ENCODE data around the gene GTF2F2.

The GTF2F2 gene

DNA sequence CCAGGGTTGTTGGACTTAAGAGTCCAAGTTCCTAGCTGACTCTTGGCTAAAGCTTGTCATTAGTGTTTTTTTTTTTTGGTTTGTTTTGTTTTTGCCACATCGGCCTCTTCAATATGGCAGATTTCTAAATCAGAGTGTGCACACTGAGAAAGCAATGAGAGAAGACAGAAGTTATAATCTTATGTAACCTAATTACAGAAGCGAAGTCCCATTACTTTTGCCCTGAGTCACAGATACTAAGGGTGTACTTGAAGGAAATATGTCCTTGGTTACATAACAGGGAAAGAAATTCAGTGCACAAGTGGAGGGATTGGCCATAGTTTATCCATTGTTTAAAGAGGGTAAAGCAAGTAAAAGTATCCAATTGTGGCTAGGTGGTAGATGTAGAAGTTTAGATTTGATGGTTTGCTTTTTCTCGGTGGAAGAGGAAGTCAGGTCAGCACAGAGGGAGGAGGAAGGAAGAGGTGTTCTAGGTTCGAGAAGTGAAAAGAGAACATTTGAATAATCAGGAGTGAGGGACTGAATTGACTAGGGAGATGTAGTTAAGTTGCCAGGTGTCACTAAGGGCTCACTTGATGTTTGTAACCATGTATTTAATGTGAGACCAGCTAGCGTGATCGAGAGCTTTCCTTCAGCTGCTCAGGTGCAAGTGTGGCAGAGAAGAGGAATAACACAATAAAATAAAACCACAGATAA, 12.2 kb downstream of the GTF2F2 start:
- DNase-seq = no peak

DNA sequence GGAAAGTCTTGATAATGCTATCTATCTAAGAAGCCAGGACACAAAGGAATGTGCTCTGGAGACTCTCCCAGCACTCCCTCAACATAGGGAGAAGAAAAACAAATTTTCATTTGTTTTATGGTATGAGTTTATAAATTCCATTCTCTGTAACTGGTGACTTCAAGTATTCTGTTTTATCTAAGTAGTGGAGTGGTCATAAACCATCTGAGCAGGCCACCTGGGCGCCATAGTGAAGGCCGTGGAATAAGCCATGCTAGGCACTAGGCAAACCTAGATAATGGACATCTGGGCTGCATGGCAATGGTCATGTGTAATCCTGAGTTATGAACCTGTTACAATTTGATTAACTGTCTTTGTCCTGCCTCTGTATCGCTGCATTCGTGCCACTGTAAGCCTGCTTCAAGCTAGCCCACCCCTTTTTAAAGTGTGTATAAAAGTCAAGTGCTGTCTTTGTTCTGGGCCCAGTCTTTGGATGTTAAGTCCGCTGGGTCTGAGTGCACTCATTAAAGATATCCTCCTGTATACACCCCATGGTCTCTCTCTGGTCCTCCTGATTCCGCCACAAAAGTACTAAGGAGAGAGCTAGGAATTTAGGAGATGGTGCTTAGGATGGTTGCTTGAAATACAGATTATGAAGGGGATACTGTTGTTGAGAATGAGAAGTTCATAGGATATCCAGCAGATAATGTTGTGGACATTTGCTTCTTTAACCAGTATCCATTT, 13.2 kb downstream of the GTF2F2 start:
- no peak for DNase-seq

DNA sequence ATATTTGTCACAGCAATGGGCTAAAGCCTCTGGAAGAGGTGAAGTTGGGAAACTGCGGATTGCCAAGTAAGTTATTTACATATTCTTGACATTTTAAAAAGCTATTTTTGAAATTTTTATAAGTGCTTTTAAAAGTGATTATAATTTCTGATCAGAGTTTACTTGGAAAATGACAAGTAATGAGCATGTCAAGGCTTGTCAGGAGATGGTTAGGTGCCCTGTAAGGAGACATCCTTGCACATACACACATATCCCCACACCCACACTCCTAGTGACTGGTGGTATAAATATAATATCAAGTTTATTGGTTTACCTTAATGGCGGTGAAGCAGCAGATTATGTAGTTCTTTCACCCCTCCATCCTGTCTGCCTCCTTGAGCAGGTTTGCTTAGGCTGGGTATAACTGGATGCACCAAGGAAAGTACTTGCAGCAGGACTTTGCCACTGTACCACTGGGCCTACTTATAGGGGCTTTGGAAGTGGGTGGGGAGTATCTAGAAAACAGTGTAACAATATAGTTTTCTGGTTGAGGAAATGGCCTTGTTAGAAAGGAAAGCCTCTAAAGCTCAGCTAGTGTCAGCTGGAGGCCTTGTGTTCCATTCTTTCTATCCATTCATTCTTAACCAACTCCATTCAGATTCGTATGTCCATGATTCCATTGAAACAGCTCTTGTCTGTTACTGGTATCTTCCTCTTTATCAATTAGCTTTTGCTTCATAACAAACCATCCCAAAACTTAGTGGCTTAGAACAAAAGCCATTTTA, 16.6 kb downstream of the GTF2F2 start:
- DNase-seq = no peak

DNA sequence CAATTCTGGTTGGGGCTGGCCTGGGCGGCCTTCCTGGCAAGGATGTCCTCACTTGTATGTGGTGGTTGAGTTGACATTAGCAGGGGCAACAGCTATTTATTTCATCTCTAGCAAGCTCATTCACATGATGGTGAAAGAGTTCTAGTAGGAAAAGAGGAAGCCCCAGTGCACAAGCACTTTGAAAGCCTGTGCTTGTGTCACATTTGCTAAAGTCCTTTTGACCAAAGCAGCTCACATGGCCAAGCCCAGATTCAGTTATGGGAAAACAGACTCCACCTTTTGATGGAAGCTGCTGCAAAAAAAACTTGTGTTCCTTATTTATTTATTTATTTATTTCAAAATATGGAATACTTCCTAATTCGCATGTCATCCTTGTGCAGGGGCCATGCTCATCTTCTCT, 17.2 kb downstream of the GTF2F2 start:
- no peak for DNase-seq

DNA sequence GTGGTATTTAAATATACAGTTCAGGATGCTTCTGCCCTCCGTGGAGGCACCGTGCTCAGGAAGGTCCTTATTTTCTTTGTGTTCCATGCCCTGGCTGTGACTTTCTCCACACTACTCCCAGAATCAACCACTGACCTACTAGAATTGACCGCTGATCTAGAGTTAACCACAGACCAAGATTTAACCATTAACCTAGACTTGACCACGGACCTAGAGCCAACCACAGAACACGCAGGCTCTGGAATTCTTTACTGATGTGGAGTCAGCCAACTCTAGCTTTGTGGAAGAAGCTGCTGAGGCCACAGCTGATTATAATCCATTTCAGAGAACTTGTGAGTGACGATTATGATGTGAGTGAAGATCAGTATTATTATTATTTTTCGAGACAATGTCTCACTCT, 18.0 kb downstream of the GTF2F2 start:
- DNase-seq = no peak

DNA sequence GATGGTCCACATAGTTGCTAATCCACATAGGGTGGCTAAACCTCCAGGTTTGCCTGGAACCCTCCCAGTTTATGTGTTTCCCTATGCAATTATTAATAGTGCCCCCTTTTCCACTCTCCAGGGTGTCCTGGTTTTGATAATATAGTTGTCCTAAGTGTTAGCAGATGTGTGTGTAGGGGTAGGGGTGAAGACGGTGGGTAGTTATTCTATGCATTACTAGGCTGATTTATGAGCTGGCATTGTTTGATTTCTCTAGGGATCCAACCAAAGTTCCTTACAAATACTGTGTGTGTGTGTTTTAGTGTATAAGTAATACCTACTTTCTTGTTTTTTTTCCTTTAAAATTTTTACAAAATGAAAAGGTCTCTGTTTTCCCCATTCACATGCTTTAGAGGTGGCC, 21.1 kb downstream of the GTF2F2 start:
- no peak for DNase-seq

DNA sequence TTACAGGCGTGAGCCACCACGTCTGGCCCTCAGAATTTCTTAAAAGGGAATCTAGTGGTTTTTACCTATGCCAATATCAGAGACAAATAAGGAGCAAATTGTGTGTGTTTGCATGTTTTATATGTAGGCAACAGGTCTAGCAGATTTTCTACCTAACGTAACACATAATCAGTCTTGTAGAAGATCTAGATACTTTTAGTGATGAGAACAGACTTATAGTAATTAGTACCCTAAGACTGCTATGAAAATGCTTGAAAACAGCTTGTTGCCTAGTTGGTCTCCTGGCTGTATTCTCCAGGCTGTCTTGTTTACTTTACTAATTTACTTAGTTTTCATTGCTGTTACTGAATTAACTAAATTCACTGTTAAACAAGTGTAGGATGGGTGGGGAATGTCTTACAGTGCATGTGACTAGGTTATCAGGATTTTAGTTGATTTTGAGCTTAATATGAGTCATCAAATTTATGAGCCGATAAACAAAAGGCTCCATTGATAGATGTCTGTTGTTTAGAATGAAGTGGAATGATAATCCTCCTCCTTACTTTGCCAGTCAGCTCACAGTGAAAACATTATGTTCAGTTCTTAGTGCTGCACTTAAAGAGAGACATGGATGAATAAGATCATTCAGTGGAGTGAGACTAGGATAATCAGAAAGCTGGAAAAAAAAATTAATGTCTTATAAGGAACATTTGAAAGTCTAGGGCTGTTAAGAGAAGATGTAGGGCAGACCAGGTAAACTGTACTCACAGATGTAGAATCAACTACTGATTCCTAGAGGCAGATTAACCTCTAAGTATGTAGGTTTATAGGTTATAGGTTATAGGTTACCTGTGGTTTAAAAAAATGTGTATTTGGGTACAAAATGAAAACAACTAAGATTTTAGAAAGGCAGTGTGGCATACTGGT, 22.4 kb downstream of the GTF2F2 start:
- DNase-seq = no peak

DNA sequence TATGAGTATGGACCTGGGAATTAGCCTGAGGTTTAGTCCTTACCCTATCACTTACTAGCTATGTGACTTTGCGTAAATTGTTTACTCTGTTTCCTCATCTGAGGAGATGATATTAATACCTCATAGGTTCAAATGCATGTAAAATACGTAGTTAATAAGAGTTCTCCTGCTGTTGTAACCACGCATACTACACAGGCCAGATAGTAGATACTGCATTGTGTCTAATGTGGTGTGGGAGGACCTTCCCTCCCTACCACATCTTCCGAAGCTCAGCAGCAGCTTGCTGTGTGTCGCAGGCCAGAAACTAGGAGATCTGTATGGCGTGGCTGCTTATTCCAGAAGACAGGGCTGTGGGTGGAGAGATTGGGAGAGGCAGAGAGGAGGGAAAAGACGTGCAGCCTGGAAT, 23.0 kb downstream of the GTF2F2 start:
- no peak for DNase-seq

DNA sequence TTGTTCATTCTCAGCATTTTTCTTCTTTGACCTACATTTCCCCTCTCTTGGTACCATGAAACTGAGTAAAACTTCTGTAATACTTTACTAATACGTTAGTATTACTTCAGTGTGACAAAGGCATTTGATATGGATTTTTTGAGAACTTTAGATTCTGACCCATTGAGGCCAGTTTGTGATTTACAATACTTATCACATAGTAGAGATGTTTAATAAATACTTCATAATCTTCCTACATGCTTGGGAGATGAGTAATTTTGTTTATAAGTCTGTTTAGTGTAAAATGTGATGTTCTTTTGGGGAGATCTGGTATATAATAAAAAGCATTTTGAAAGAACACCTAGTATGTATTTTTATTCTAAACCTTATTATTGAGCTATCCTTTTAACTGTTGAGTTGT, 29.7 kb downstream of the GTF2F2 start:
- DNase-seq = no peak

DNA sequence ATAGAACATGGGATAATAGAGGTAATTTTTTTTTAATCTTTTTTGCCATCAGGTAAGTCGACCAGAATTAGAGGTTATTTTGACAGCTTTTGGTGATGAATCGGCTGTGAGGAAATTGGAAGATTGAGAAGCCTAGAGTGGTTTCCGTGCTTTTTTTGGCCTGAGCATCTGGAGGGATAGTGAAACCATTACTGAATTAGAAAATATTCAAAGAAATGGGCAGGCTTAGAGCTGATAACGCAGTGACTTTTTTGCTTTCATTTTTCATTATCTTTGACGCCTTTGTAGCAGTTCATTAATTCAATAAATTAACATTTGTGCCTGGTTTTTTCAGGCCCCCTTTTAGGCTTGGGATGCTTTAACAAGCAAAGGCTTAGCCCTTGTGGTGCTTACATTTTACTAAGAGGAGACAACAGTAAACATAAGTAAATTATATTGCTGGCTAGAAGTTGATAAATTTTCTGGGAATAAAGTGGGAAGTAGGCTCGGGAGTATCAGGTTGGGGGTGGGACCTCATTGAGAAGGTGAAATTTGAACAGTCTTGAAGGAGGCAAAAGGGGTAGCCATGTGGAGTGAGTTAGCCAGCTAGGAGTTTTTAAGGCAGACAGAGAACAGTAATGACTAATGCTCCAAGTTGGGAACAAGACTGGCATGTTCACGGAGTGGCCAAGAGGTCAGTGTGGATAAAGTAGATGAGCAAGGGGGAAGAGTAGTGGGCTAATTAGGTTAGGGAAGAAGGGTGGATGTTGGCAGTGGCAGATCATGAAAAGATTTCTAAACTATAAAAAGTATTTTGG, 36.5 kb downstream of the GTF2F2 start:
- DNase-seq = no peak

DNA sequence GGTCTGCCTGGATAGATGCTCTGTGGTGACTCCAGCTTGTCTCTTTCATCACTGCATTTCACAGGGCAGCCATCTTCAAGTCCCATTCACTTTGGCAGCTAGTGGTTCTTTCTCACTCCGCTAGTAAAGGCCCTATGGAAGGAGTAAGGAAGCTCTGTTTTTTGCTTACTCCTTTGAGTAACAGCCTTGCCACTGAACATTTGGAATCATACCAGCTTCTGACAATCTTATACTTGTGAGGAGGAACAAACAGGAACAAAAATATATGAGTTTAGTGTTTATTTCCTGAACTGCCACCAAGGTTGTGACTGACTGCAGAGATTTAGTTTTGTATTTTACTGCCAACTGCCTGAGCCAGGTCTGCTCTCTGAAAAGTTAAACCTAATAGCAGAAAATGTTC, 41.9 kb downstream of the GTF2F2 start:
- DNase-seq = no peak

DNA sequence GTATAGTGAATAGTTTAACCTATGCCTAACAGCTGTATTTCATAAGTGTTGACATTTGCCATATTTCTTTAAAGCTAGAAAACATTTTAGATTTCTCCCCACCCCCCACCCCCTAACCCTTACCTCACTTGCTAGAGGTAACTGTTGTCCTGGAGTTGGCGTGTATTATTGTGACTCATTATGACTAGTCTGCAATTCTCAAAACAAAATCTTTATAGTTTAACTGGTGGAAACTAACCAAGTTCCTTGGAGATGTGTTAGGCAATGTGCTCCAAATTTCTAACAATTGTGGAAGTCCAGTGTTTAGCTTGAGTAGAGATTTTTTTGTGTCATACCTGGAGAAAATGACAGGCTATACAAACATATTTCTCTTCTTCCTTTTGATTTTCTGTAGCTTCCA, 42.5 kb downstream of the GTF2F2 start:
- no peak for DNase-seq

DNA sequence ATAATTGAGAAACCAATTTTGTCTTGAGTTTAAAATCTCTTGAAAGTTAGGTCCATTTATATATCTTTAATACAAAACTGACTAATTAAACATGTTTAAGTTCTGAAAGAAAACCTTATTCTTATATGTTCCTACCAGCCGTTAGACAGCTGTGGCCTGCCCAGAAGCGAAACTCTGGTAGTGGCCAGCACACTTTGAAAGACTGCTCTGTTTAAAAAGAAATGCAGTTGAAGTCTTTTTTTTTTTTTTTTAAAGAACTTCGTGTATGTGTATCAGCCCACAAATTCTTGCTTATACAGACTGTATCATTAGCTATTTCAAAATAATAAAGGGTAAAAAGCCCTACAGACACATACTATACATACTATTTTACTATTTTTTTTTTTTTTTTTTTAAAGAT, 46.5 kb downstream of the GTF2F2 start:
- no peak for DNase-seq

DNA sequence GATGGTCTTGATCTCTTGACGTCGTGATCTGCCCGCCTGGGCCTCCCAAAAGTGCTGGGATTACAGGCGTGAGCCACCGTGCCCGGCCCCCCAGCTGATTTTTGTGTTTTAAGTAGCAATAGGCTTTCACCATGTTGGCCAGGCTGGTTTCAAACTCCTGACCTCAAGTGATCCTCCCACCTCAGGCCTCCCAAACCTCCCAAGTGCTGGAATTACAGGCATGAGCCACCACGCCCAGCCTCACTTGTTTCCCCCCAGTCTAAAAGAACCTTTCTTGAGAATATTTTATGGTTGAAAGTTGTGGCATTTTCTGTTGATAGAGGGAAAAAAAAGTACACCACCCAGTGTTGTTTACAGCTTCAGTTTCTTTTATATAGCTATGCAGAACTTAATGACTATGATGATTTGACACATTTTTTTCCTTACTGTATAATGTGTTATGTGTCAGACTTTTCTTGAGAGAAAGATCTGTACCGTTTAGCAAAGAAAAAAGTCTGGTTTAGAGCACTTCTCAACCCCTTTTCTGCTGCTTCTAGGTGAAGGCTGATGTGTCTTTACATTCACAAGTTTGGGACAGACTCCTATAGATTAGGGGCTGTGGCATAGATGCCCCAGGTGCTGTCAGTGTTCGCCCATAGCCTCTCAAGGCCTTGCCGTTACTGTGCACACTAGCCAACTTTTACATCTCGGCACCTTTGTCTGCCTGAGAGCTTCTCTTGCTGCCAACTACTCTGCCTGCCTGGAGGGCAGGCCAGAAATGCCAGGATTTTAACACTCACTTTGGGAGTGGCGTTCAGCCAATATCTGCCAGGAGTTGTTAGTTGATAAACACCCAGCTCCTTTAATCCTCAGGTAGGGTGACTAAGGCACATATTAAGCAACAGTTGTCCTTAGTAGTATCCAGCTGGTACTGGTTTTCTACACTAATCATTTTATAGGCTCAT, 47.6 kb downstream of the GTF2F2 start:
- DNase-seq = no peak

DNA sequence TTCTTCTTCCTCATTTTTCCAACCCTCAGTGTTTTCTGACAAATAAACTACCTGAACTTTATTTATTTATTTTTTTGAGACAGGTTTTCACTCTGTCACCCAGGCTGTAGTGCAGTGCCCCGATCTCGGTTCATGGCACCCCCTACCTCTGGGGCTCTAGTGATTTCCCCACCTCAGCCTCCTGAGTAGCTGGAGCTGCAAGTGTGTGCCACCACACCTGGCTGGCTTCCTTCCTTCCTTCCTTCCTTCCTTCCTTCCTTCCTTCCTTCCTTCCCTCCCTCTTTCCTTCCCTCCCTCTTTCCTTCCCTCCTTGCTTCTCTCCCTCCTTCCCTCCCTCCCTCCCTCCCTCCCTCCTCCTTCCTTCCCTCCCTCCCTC, 48.2 kb downstream of the GTF2F2 start:
- no peak for DNase-seq

DNA sequence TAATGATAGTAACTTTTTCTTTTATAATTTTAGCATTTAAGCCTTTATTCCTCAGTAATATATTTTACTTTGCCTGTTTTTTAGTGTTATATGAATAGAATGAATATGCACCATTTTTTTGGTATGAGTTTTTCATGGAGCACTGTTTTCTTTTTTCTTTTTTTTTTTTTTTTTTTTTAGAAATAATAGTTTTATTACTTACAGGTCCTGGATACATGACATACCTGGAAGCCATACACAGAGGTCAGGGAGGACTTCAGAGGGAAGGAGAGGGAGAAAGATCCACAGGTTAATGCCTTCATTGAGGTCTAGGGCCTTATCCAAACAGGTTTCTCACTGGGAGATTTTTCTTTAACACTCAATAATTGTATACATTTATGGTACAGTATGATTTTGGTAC, 54.2 kb downstream of the GTF2F2 start:
- DNase-seq = no peak

DNA sequence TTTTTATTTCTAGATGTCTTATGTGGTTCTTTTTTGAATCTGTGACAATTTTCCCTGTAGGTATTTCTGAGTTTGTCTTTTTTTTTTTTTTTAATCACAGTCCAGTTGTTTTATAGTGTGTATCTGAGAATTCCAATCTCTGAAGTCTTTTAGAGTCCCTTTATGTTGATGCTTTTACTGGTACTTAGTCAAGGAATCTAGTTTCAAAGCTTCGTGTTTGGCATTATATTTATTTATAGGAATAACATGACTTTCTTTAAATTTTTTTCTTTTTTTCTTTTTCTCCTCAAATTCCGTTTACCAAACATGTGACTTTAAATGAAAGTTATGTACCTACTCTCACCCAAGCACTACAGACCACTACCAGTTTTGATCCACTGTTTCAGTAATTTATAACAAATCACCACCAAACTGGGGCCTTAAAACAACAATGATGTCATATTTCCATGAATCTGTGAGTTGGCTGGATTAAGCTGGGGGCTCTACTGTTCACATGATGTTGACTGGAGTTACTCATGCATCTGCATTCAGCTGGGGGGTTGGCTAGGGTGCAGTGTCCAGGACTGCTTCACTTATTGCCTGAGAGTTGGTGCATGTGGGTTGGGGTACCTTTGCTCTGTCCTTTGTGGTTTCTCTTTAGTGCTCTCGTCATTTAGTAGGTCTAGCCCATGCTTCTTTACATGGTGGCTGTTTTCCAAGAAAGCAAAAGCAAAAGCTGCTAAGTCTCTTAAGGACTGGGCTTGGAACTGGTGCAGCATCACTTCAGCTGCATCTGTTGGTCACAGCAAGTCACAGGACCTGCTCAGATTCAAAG, 58.2 kb downstream of the GTF2F2 start:
- DNase-seq = no peak

DNA sequence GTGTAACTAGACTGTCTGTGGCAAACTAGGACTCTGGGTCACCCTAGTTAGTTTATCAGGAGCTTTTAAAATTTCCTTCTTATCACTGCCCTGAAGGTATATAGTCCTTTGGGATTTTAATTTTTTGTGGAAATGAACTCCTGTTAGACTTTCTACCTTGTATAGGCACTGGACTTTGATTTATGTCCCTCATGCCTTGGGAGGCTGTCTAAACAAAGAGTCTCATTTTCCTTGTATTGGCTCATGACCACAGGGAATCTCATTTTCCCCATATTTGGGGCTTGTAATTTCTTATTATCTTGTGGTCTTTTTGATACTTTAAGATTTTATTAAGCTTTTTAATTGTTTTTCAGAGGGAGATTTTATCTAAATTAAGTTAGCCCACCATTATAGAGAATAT, 59.1 kb downstream of the GTF2F2 start:
- DNase-seq = no peak

DNA sequence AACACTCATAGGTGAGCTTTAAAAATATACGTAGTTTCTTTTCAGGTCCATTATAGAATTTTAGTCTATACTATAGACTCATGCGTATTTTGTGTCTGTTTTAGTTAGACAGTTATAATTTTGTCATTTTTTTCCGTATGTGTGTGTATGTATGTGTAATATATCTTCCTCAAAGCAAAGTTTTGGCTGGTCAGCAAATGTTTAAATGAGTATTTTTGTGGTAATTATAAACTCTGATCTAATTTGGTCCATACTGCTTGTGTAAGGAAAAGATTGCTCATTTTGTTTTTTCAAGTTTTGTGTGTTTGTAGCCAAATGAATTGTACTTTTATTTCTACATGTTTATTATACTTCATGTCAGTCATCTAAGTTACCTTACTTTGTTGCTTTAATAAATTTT, 60.0 kb downstream of the GTF2F2 start:
- DNase-seq = no peak

Data from activated CD4-positive, CD25-positive, alpha-beta regulatory T cell (primary cell).